Kidney (tissue), 14 donors: ENCODE data around the gene MSL1. TPM values are rescaled to one million over a fixed set of nuclear protein-coding genes. Genes with fewer than 3 reads are reported as not detected.

Experiments
- DNase-seq, 5 donors: peaks; one replicate each; pipeline ENCODE4 v3.0.0-alpha.2; 2013 to 2020
- FAIRE-seq: peaks from 2 replicates; lab custom pipeline; 2012; peaks lifted over from hg19 to GRCh38; lab: Jason Lieb, UNC
- H3K27ac ChIP-seq, 2 donors: one replicate each; pipeline ENCODE4 v1.7.0; 2013; ENCODE audit warnings: low read depth in 2 of 2, low read length in 2 of 2, inconsistent platforms in 1 of 2
- H3K27me3 ChIP-seq: one replicate; pipeline ENCODE4 v1.7.1; 2013; ENCODE audit warnings: low read length, inconsistent platforms; ENCODE audit not compliant: control insufficient read depth, insufficient read depth
- H3K36me3 ChIP-seq, 3 donors: one replicate each; pipeline versions ENCODE4 v1.7.0 to v1.7.1; 2013; ENCODE audit warnings: low read length in 3 of 3, control low read depth in 1 of 3, inconsistent platforms in 1 of 3; ENCODE audit not compliant: insufficient read depth in 3 of 3, control insufficient read depth in 2 of 3
- H3K4me1 ChIP-seq, 3 donors: one replicate each; pipeline versions ENCODE4 v1.7.0 to v1.7.1; 2013; ENCODE audit warnings: low read length in 3 of 3, inconsistent platforms in 1 of 3, low read depth in 1 of 3; ENCODE audit not compliant: control insufficient read depth in 2 of 3, insufficient read depth in 2 of 3
- H3K4me3 ChIP-seq, 3 donors: one replicate each; pipeline versions ENCODE4 v1.7.0 to v1.8.1; 2013; ENCODE audit warnings: low read length in 3 of 3, control low read depth in 1 of 3, inconsistent platforms in 1 of 3
- H3K9ac ChIP-seq, 3 donors: one replicate each; pipeline versions ENCODE4 v1.7.0 to v1.7.1; 2013; ENCODE audit warnings: low read length in 3 of 3, control low read depth in 1 of 3, inconsistent platforms in 1 of 3
- H3K9me3 ChIP-seq, 3 donors: one replicate each; pipeline versions ENCODE4 v1.7.0 to v1.7.1; 2013; ENCODE audit warnings: low read length in 3 of 3, control low read depth in 1 of 3, inconsistent platforms in 1 of 3; ENCODE audit not compliant: control insufficient read depth in 2 of 3, insufficient read depth in 1 of 3
- intact Hi-C: fragments of 100-400 bp; cut with DNase I; formaldehyde crosslinking; loops from one replicate; pipeline ENCODE4 v1.11.1; 2022
- polyA plus RNA-seq: library from polyadenylated mRNA; stranded (reverse); fragments of 350-450 nt; fragmentation: Illumina TruSeq; extraction: RNeasy Lipid Tissue Mini Kit (QIAGEN cat#74804); gene quantifications from one replicate; pipeline ENCODE4 v1.2.3, GENCODE V29; 2014; ENCODE audit warnings: low read depth, low replicate concordance; ENCODE audit not compliant: insufficient read depth
- total RNA-seq: library from RNA; stranded (reverse); fragmentation: NEBNext Ultra II Directional; extraction: Animal tissue kit (Norgen Biotek cat#: 25700); gene quantifications from one replicate; pipeline ENCODE4 v1.2.1, GENCODE V29; 2021
- TF ChIP-seq, protein P1 (sequence below): IDR thresholded peaks from 3 replicates; pipeline ENCODE4 v1.5.1; 2012; ENCODE audit warnings: mild to moderate bottlenecking, moderate library complexity, borderline replicate concordance; ENCODE audit not compliant: insufficient read depth; ENCODE audit errors: extremely low read depth
- donor health status: control.
- donor health status: control.
- donor health status: control.
- donor health status: control.
- donor health status: control.
- donor health status: DM: yes; HTN: yes; CAD: no.
- donor health status: Normal renal cell carcinoma (clear cell type).

MSL1 gene
- total and polyA plus RNA-seq, 2 donors from 2014 or later: 34.9 to 75.4 TPM

DNA sequence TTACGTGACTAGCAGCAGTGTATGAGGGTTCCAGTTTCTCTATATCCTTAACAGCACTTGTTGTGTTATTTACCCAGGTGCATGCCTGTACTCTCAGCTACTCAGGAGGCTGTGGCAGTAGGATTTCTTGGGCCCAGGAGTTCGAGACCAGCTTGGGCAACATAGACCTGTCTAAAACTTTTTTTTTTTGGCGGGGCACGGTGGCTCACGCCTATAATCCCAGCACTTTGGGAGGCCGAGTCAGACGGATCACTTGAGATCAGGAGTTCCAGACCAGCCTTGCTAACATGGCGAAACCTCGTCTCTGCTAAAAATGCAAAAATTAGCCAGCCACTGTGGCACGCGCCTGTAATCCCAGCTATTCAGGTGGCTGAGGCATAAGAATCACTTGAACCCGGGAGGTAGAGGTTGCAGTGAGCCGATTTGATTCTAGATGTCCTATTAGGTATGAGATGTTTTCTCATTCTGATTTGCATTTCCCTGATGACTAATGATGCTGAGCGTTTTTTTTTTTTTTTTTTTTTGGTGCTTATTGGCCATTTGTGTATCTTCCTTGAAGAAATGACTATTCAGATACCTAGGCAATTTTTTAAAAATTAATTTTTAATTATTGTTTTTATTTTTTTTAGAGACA is 31.9 kb downstream of the MSL1 start:
- Histone ChIP-seq H3K27ac (no peak overlapping the region), H3K36me3 (peaks cover 5 to 29% (median 13%) of the 10 kb centered on the region in 3 donors), H3K4me1 (peaks cover 0 to 5% (median 0%) of the 10 kb centered on the region in 3 donors), H3K27me3 (no peaks in the 10 kb centered on the region), H3K4me3 (no peak overlapping the region), H3K9ac (no peak overlapping the region), H3K9me3 (no peaks in the 10 kb centered on the region)
- intact Hi-C loops: no loop called here
- TF ChIP-seq, protein P1, sequence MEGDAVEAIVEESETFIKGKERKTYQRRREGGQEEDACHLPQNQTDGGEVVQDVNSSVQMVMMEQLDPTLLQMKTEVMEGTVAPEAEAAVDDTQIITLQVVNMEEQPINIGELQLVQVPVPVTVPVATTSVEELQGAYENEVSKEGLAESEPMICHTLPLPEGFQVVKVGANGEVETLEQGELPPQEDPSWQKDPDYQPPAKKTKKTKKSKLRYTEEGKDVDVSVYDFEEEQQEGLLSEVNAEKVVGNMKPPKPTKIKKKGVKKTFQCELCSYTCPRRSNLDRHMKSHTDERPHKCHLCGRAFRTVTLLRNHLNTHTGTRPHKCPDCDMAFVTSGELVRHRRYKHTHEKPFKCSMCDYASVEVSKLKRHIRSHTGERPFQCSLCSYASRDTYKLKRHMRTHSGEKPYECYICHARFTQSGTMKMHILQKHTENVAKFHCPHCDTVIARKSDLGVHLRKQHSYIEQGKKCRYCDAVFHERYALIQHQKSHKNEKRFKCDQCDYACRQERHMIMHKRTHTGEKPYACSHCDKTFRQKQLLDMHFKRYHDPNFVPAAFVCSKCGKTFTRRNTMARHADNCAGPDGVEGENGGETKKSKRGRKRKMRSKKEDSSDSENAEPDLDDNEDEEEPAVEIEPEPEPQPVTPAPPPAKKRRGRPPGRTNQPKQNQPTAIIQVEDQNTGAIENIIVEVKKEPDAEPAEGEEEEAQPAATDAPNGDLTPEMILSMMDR: no peak
- no peak for FAIRE-seq
- DNase-seq: no peak

DNA sequence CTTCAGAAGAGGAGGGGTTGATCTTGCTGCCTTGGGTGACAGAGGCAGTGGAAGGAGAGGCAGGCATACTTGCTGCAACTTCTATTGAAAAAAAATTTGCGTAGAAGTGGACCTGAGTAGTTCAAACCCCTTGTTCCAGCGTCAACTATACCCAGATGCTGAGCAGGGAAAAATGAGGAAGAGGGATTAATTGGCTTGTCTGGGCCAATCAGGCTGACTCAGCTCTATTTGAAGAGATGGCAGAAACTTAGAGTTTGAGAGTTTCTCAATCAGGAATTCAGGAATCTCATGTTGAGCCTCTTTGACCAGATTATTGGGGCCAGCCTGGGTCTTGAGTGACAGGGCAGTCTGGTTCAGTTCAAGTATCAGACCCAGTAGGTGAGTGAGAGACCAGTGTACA is 36.2 kb downstream of the MSL1 start:
- H3K27ac ChIP-seq: no peak overlapping the region
- H3K9ac ChIP-seq: no peak overlapping the region
- no peaks in the 10 kb centered on the region for H3K27me3 ChIP-seq
- DNase-seq: no peak
- H3K9me3 ChIP-seq: no peaks in the 10 kb centered on the region
- peaks cover 0 to 5% (median 0%) of the 10 kb centered on the region in 3 donors for H3K4me1 ChIP-seq
- intact Hi-C loops: no loop called here
- TF ChIP-seq, protein P1: no peak
- H3K36me3 ChIP-seq: peaks cover 2 to 30% (median 16%) of the 10 kb centered on the region in 3 donors
- no peak overlapping the region for H3K4me3 ChIP-seq
- no peak for FAIRE-seq

DNA sequence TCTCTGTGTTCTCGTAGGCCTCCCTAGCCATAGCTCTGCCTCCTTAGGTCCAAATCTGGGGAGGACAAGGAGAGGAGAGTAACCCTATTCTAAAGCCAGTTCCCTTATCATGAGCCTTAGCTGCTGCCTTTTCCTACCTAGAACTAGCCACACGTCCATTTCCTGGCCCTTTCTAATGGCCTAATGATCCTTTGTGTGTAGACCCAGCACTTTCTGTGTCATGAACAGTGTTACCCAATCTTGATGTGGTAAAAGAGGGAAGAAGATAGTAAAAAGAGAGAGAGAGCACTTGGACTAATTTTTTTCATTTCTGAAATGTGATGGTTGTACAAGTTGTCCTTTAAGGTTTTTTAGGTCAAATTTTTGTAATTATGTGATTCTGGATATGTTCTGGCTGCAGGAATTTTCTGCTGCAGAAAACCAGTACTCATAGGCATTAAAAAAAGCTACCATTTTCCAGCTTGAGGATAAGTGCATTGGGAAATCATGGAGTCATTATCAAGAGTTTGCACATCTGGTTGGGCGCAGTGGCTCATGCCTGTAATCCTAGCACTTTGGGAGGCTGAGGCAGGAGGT is 36.8 kb downstream of the MSL1 start:
- H3K9ac ChIP-seq: no peak overlapping the region
- intact Hi-C loops: no loop called here
- no peaks in the 10 kb centered on the region for H3K9me3 ChIP-seq
- FAIRE-seq (no peak), DNase-seq (no peak)
- no peaks in the 10 kb centered on the region for H3K27me3 ChIP-seq
- H3K27ac ChIP-seq: no peak overlapping the region
- TF ChIP-seq, protein P1: no peak
- no peak overlapping the region for H3K4me3 ChIP-seq
- H3K36me3 ChIP-seq: peaks cover 2 to 32% (median 17%) of the 10 kb centered on the region in 3 donors
- H3K4me1 ChIP-seq: peaks cover 0 to 5% (median 0%) of the 10 kb centered on the region in 3 donors
